SIG-M5 (cell line): ENCODE results near the gene MISP.
"Not testable (repeated sequence)": the region's sequence is repeated elsewhere in the genome, so short reads cannot be mapped to it uniquely, and the experiment has no call there.

Source experiments
- DNase-seq: peaks from one replicate; lab custom pipeline; 2025; lab: John Stamatoyannopoulos, UW

MISP gene

DNA sequence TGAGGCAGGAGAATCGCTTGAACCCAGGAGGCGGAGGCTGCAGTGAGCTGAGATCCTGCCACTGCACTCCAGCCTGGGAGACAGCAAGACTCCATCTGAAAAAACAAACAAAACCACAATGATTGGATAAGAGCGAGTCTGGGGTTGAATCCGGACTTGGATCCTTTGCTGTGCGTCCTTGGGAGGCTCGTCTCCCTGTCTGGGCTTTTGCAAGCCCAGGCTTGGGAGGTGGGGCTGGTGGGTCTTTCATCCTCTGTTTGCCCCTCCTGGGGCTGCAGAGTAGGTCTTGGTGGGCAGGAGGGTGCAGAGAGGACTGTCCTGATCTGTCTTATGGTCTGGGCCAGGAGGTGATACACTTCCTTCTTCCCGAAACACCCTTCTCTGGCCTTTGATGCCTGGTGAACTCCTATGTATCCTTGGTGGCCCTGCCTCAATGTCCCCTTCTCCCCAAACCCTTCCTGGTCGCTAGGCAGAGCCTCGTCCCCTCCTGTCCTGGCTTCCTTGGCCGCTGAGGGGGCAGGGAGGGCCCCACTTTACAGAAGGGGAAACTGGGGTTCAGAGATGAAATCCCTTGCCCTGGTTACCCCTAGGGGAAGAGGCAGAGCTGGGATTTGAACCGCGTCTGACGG is 25.3 kb upstream of the MISP start:
- no peak for DNase-seq

DNA sequence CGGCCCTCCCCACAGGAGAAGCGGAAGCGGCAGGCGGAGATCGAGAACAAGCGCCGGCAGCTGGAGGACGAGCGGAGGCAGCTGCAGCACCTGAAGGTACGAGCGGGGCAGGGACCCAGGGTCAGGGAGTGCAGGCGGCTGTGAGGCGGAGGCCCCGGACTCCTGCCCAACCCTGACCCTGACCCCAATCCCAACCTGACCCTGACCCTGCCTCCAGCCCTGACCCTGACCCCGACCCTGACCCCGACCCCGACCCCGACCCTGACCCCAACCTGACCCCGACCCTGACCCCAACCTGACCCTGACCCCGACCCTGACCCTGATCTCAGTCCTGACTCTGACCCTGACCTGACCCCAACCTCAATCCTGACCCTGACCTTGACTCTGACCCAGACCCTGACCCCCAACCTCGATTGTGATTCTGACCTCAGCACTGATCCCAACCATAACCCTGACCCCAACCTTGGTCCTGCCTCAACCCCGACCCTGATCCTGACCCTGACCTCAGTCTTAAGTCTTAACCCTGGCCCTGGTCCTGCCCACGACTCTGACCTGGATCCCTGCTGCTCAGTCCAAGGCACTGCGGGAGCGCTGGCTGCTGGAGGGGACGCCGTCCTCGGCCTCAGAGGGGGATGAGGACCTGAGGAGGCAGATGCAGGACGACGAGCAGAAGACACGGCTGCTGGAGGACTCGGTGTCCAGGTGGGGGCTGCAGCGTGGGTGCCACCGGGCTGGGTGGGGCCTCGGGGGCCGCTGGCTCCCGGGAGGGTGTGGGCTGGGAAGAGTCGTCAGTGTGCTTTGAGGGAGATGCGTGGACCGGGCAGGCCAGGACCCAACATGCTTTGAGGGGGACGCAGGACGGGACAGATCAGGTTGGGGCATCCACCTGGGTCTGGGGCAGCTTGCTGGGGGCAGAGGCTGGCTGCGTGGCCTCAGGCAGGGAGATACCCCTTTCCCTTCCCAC is 23.6 kb upstream of the MISP start:
- DNase-seq = no peak

GRCh38 chr19:728011-728410 is 22.9 kb upstream of the MISP start:
- DNase-seq = no peak

DNA sequence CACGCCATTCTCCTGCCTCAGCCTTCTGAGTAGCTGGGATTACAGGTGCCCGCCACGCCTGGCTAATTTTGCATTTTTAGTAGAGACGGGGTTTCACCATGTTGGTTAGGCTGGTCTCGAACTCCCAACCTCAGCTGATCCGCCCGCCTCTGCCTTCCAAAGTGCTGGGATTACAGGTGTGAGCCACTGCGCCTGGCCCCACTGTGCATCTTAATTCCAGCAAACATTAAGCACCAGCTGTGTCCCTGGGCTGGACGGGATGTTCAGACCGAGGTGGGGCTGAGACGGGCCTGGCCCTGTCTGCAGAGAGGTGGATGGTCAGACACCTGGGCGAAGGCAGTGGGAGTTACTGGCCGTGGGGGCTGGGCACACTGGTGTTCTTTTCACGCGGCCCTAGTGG is 21.3 kb upstream of the MISP start:
- DNase-seq = not testable (repeated sequence)

GRCh38 chr19:729965-730668 is 20.8 kb upstream of the MISP start:
- no peak for DNase-seq

DNA sequence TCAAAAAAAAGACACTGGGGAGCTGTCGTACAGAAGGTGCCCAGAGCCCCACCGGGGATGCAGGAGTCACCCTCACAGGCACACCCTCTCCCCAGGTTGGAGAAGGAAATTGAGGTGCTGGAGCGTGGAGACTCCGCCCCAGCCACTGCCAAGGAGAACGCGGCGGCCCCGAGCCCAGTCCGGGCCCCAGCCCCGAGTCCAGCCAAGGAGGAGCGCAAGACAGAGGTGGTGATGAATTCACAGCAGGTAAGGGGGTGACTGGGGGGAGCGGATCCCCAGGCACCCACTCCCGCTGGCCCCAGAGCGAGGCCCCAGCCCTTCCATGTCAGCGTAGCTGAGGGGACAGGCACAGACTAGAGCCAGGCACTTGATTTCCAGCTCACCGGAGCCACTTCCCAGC is 19.9 kb upstream of the MISP start:
- no peak for DNase-seq

- DNase-seq = no peak
Measured at GRCh38 chr19:732148-733069, 18.5 kb upstream of the MISP start.

DNA sequence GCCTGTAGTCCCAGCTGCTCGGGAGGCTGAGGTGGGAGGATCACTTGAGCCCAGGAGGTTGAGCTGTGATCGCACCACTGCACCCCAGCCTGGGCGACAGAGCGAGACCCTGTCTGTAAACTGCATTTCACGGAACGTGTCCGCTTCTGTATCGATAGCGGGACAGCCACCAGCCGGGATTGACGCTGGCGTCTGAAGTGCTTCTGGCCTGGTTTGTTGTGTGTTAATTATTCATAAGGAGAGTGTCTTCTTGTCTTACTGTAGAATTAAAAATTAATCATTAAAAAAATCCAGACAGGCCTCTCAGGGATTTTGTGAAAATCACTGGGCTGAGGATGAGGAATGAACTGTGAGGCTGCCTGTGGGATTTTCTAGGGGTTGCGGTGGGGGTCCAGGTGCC is 16.2 kb upstream of the MISP start:
- no peak for DNase-seq

DNA sequence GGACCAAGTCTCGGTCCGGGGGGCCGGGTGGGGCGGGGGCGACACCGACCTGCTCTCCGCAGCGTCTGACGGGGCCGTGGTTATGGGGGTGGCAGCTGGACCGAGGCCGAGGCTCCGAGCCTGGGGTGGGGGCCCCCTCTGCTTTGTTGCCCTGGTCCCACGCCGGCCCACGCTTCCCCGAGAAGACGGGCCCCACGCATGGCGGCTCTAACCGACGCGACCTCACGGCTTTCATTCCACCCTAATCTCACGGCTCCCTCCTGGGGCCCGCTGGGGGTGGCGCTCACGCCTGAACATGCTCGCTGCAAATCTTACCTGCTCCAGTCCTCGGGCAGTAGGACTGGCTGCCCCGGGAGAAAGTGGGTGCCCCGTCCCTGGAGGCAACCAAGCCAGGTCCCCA is 14.8 kb upstream of the MISP start:
- DNase-seq = no peak

DNA sequence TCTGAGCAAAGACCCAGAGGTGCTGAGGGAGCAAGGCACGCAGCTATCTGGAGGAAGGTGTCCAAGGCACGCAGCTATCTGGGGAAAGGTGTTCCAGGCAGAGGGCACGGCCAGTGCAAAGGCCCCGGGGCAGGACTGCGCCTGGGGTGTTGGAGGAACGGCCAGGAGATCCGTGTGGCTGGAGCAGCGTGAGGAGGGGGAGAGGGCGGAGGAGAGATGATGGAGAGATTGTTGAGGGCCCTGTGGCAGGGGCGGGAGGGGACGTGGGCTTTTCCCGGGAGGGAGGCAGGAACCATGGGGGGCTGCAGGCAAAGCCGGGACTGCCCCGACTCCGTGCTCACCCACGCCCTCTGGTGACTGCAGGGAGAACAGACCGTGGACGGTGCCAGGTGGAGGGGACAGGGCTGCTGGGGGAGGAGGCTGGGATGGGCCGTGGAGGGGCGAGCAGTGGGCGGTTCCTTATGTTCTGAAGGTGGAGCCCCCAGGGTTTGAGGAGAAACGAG is 13.3 kb upstream of the MISP start:
- DNase-seq = no peak

DNA sequence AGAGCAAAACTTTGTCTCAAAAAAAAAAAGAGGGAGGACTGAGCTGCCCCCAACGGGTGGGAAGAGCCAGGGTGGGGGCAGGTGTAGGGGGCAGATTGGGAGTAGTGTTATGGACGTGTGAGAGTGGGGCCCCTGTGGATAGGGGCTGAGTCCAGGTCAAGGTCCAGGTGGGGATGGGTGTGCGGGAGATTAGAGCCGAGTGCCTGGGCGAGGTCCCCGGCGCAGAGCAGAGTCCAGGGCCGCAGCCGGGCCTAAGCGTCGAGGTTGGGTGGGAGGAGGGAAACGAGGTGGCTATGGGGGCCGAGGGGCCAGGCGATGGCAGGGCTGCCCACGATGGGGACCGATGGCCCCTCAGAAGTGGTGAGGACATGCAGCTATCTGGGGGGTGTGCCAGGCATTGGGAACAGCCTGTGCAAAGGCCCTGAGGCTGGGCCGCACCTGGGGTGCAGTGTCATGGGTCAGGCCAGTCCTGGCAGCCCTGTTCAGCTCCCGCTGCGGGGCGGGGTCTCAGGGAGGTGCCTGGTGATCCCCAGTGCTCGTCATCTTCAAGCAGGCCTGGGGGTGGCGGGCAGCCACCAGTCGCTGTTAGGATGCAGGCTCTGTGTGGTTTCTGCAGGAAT is 12.3 kb upstream of the MISP start:
- DNase-seq = no peak

GRCh38 chr19:739998-740715 is 10.8 kb upstream of the MISP start:
- DNase-seq = no peak

DNA sequence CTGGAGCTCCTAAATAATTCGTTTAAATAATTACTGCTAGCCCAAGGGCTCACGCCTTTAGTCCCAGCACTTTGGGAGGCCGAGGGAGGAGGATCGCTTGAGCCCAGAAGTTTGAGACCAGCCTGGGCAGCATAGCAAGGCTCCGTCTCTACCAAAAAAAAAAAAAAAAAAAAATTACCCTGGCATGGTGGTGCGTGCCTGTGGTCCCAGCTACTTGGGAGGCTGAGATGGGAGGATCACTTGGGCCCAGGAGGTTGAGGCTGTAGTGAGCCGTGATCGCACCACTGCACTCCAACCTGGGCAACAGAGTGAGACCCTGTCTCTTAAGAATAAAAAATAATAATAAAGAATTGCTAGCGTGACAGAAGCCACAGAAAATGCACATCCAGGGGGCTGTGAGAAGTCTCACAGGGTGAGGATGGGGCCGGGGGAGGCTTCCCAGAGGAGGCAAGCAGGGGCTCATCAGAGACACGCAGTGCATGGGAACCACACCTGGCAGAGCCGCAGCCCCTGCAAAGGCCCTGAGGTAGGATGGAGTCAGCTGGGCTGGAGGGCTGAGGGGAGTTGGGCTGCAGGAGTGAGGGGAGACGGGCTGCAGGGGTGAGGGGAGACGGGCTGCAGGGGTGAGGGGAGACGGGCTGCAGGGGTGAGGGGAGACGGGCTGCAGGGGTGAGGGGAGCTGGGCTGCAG is 10.0 kb upstream of the MISP start:
- DNase-seq = not testable (repeated sequence)

DNA sequence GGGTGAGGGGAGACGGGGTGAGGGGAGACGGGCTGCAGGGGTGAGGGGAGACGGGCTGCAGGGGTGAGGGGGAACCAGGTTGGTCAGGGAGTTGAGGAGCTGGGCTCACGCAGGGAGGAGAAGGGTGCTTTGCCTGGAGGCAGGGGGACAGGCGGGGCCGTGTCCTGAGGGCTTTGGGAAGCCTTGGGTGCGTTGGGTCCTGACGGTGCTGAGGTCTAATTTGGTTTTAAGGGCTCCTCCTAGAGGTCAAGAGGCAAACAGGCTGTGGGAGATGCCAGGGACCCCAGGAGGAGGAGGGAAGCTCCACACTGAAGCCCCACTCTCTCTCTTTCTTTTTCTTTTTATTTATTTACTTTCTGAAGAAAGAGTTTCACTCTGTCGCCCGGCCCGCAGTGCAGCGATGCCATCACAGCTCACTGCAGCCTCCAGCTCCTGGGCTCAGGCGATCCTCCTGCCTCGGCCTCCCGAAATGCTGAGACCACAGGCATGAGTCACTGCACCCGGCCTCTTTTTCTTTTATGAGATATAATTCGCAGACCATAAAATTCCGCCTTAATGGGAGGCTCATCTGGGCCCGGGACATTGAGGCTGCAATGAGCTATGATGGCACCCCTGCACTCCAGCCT is 9.3 kb upstream of the MISP start:
- DNase-seq = no peak

GRCh38 chr19:742540-743075 is 8.3 kb upstream of the MISP start:
- DNase-seq = no peak

- no peak for DNase-seq
Measured at GRCh38 chr19:743168-743687, 7.7 kb upstream of the MISP start.

DNA sequence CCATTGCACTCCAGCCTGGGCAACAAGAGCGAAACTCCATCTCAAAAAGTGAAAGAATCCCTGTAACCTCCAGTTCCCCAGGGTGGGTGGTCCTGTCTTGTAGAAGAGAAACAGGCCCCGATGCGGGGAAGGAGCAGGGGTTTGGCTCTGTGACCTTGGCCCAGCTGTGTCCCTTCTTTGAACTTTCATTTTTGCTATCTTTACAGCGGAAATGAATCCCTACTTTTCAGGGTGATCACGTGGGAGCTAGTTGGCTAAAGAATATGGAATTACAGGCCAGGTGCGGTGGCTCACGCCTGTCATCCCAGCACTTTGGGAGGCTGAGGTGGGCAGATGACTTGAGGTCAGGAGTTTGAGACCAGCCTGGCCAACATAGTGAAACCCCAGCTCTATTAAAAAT is 5.8 kb upstream of the MISP start:
- DNase-seq = not testable (repeated sequence)

GRCh38 chr19:746208-746819 is 4.6 kb upstream of the MISP start:
- DNase-seq = no peak
